Bronchial epithelial cell (primary cell): ENCODE data around the gene SHMT1. TPM values are rescaled to one million over a fixed set of nuclear protein-coding genes. Genes with fewer than 3 reads are reported as not detected.
A peak's percentile ranks its signal among the peaks of the same experiment; 100 is the strongest.
"Not testable (repeated sequence)": the region's sequence is repeated elsewhere in the genome, so short reads cannot be mapped to it uniquely, and the experiment has no call there.

Experiments used
- DNase-seq: peaks from one replicate; pipeline ENCODE4 v3.0.0-alpha.2; 2010; ENCODE audit warnings: low read depth
- FAIRE-seq: peaks from 2 replicates; lab custom pipeline; 2011; peaks lifted over from hg19 to GRCh38; lab: Jason Lieb, UNC
- H3K27me3 ChIP-seq: 2 replicates; pipeline ENCODE4 v1.5.1; 2011; ENCODE audit warnings: low read length; ENCODE audit not compliant: control insufficient read depth, insufficient read depth
- H3K36me3 ChIP-seq: 2 replicates; pipeline ENCODE4 v1.5.1; 2011; ENCODE audit warnings: low read length; ENCODE audit not compliant: control insufficient read depth, insufficient read depth
- H3K4me3 ChIP-seq: 2 replicates; pipeline ENCODE4 v1.5.1; 2011; ENCODE audit warnings: mild to moderate bottlenecking, low read depth, low read length, control low read depth
- total RNA-seq: library from RNA; depleted of rRNA; stranded (reverse); fragments of >200 nt; gene quantifications from 2 replicates; pipeline ENCODE4 v1.2.1, GENCODE V29; 2014
- TF ChIP-seq, protein P1 (sequence below): IDR thresholded peaks from 2 replicates; pipeline ENCODE4 v1.5.1; 2011; ENCODE audit warnings: mild to moderate bottlenecking, moderate library complexity, low read length, control low read depth, inconsistent platforms; ENCODE audit not compliant: insufficient read depth, severe bottlenecking

The SHMT1 gene
- 15.3 and 15.5 TPM in 2 replicates for total RNA-seq

DNA sequence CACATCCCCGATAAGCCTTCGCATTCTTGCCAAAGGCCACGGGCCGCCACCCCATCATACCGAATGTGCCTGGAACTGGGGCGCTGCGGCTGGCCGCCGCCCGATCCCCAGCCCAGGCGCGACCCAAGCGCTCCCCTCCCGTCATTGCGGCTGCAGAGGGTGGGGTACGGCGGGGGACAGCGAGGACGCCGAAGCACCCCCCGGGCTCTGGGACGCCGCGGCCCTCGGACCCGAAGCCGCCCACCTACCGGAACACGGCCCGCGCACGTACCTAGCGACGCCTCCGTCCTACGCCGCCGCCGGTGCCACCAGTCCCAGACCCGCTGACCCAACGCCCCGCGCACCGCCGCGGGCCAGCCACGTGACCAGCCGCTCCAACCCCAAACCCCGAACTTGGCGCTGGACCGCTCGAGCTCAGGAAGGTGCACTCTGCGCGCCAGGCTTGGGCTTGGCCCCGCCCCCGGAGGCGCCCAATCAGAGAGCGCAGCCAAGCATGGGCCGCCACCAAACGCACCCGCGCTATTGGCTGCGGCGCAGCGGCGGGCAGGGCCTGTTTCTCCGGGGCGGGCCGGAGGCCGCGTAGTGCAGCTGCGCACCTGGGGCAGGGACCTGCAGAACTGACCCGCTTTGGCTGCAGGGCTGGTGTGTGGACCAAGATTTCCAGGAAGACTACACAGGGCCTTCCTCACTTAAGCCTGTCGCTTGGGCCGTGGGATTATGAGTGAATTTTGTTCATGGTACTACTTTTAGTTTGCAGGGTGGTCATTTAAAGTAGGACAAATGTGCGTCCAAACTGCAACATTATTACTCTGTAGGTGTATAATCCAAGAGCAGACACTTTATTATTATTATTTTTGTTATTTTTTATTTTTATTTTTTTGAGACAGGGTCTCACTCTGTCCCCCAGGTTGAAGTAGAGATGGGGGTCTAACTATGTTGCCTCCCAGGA is at the start of gene SHMT1:
Gene SHMT1 (minus strand): TSS at position 450 of the 949 bp plus-strand sequence. CDS start 7,569 bp downstream, outside the sequence.
- no peaks in the 10 kb centered on the region for H3K36me3 ChIP-seq
- peak within 1 kb of the TSS; percentile 87 for H3K4me3 ChIP-seq
- peak; percentile 81 for DNase-seq
- no peak for FAIRE-seq
- H3K27me3 ChIP-seq = no peaks in the 10 kb centered on the region
- TF ChIP-seq, protein P1, sequence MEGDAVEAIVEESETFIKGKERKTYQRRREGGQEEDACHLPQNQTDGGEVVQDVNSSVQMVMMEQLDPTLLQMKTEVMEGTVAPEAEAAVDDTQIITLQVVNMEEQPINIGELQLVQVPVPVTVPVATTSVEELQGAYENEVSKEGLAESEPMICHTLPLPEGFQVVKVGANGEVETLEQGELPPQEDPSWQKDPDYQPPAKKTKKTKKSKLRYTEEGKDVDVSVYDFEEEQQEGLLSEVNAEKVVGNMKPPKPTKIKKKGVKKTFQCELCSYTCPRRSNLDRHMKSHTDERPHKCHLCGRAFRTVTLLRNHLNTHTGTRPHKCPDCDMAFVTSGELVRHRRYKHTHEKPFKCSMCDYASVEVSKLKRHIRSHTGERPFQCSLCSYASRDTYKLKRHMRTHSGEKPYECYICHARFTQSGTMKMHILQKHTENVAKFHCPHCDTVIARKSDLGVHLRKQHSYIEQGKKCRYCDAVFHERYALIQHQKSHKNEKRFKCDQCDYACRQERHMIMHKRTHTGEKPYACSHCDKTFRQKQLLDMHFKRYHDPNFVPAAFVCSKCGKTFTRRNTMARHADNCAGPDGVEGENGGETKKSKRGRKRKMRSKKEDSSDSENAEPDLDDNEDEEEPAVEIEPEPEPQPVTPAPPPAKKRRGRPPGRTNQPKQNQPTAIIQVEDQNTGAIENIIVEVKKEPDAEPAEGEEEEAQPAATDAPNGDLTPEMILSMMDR = no peak

DNA sequence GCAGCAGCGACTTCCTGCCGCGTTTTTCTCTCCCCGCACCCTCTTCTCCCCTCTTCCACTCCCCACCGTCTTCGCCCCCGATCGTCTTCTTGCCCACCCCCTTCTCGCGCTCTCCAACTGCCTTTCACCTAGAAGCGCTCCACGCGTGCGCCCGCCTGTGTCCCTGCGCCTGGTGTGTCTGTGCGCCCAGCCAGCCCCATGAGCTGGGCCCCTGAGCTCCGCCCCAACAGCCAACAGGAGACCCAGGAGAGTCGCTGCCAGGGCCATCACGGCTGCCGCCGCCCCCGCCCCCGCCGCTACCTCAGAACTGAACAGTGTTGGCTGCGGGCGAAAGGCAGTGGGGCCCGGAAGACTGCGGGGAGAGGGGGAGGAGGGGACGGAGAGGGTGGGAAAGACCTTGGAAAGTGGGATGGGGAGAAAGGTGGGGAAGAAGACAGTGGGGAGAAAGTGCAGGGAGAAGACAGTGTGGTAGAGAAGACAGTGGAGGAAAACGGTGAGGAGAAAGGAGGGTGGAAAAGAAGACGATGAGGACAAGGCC is 48.7 kb upstream of the SHMT1 start:
- not testable (repeated sequence) for H3K27me3 ChIP-seq, FAIRE-seq, H3K4me3 ChIP-seq

DNA sequence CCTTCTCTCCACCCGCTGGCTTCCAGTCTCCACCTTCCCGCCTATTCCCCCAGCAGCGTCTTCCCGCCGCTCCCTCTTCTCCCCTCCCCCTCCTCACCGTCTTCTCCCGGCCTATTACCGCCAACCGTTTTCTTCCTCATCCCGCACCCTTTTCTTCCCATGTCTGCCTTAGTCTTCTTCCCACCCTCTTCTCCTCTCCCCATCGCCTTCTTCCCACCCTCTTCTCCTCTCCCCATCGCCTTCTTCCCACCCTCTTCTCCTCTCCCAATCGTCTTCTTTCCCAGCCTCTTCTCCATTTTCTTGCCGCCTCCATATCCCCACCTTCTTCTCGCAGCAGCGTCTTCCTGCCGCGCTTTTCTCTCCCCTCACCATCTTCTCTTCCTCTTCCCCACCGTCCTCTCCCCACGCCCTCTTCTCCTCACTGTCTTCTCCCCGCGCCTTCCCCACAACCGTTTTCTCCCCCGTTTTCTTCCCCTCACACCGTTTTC is 48.1 kb upstream of the SHMT1 start:
- FAIRE-seq, H3K27me3 ChIP-seq, H3K36me3 ChIP-seq: not testable (repeated sequence)
- H3K4me3 ChIP-seq = peak overlapping the region; percentile 51
- peak; percentile 15 for DNase-seq

More for the DNA sequence above, 48.7 kb upstream of the SHMT1 start:
- H3K36me3 ChIP-seq, DNase-seq: not testable (repeated sequence)

DNA sequence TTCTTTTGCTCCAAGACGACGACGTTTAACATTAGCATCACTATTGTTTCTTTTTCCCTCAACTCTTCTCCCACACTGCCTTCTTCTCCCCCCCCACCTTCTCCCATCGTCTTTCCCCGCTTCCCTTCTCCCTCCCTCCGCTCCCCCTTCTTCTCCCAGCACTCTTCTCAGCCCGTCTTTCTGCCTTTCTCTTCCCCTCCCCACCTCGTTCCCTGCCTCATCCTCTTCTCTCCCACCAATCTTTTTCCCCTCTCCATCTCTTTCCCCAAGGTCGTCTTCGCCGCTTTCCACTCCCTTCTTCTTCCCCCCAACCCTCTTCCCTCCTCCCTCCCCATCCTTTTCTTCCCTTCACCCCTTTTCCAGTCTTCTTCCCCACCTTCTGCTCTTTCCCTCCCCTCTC is 47.4 kb upstream of the SHMT1 start:
- peak overlapping the region; percentile 25 for H3K4me3 ChIP-seq
- not testable (repeated sequence) for FAIRE-seq, H3K36me3 ChIP-seq, DNase-seq, H3K27me3 ChIP-seq

DNA sequence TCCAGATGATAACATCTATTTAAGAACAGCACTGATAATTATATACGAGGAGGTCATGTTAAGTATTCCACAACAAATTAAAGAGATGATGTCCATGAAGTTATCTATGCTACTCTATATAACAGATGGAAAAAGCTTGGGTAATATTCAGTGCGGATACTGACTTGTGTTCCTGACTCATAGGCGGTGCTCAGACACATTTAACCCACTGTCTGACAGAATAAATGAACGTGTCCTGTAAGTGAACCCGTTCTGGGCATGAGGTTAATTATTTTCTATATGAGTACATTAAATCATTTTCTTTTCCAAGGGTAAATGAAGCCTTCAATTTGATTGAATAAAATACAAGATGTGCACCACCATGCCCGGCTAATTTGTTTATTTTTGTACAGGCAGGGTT is 46.0 kb upstream of the SHMT1 start:
- peak; percentile 68 for DNase-seq
- not testable (repeated sequence) for H3K27me3 ChIP-seq, H3K4me3 ChIP-seq, FAIRE-seq, H3K36me3 ChIP-seq

DNA sequence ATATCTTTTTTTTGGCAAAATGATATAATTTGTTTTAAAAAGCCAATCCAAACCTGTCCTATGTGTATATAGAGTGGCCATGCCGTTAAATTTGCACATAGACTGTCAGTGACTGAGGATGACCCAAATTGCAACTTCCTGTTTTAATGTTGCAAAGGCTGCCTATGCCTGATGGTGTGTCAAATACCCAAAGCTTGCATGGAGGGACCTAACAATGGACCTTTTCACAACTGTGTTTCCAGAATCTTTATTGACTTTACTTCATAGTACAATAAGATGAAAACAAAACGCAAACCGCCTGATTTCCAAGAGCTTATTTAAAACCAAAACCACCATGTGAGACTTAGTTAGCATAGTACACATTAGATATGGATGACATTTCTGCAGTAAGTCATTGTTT is 45.6 kb upstream of the SHMT1 start:
- H3K4me3 ChIP-seq, FAIRE-seq, H3K36me3 ChIP-seq, H3K27me3 ChIP-seq, DNase-seq: not testable (repeated sequence)

DNA sequence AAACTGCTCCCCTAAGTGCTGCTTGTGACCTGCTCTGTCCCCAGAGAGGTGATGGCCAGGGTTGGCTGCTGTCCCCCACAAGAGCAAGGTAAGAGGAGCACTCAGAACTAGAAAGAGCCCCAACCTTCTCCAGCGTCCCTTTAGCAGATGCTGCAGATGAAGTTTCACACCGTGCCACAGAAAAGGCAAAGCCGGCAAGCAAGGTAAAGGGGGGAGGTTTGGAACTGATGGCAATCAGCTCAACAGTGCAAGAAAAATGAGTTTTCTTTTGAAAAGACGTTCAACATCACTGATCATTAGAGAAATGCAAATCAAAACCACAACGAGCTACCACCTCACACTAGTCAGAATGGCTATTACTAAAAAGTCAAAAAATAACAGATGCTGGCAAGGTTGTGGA is 40.3 kb upstream of the SHMT1 start:
- H3K4me3 ChIP-seq, H3K27me3 ChIP-seq, H3K36me3 ChIP-seq, DNase-seq, FAIRE-seq: not testable (repeated sequence)

DNA sequence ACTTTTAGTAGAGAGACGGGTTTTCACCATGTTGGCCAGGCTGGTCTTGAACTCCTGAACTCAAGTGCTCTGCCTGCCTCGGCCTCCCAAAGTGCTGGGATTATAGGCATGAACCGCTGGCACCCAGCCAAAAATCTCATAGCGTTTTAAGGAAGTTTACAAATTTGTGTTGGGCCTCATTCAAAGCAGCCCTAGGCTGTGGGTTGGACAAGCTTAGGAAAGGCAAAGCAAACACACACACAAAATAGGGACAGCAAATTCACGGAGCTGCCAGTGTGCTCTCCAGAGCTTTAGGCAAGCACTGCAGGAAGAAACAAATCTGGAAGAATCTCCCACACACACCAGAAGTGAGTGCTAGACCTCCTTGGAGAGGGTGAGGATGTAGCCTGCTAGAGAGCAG is 39.8 kb upstream of the SHMT1 start:
- not testable (repeated sequence) for H3K4me3 ChIP-seq, H3K27me3 ChIP-seq, DNase-seq, H3K36me3 ChIP-seq
- peak; percentile 58 for FAIRE-seq

DNA sequence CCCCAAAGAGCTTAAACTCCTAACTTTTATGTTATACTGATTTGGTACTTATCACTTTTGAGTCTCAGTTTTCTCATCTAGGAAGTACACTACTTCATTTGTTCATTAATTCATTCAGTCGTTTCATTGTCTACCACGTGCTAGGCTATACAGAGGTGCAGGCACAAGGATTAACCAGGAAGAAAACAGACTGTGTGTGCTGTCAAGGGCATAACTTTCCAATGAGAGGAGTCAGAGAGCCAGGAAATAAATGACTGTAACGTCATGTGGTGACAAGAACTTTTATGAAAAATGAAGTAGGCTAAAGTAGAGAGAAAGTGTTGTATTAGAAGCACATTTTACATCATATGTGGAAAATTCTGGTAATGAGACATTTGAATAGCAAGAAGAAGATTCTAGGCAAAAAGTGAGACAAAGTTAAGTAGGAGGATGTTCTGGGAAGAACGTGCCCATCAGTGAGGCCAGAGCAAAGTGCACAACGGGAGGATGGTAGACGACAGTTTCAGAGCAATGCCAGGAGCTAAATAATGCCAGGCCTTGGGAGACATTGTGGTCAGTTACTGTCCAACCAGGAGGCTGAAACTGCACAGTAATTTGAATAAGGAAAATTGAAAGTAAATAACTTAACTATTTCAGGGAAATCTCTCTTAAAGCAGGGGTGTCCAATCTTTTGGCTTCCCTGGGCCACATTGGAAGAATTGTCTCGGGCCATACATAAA is 38.7 kb upstream of the SHMT1 start:
- H3K36me3 ChIP-seq, H3K4me3 ChIP-seq, H3K27me3 ChIP-seq, DNase-seq: not testable (repeated sequence)
- peak; percentile 86 for FAIRE-seq

DNA sequence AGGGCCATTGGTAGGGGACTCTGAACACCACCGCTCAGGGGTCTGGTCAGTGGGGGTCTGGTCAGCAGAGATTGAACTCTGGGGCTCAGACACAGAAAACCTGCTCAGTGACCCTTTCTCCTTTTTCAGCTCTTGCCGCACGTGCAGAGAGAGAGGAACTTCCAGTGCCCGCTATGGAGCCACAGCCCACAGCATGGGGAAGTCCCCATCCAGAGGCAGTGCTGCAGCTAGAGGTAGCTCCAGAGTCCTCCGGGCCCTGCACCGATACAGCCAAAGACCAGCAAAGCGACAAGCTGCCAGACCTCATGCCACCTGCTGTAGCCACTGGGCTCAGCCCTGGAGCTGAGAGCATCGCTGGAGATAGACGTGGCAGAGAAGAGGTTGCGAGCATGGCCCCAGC is 25.4 kb upstream of the SHMT1 start:
- not testable (repeated sequence) for DNase-seq, H3K4me3 ChIP-seq, FAIRE-seq, H3K27me3 ChIP-seq, H3K36me3 ChIP-seq

DNA sequence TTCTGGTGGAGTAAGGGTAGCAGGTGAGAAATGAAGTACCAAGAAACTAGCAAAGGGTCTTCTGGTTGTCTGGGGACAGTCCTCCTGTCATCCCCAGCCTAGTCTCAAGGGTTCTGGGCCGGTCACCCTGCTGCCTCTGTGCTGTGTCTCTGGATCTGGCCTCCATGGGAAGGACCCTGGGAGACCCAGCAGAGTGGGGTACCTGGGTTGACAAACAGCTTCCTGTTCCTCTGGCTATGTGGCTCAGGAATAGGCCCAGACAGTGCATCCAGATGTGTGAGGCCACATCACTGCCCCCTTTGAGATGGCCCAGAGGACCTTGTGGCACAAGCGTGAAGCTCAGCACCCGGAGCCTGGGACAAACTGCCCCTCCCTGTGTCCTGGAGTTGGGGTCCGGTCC is 24.9 kb upstream of the SHMT1 start:
- H3K4me3 ChIP-seq, H3K27me3 ChIP-seq, FAIRE-seq, DNase-seq, H3K36me3 ChIP-seq: not testable (repeated sequence)

DNA sequence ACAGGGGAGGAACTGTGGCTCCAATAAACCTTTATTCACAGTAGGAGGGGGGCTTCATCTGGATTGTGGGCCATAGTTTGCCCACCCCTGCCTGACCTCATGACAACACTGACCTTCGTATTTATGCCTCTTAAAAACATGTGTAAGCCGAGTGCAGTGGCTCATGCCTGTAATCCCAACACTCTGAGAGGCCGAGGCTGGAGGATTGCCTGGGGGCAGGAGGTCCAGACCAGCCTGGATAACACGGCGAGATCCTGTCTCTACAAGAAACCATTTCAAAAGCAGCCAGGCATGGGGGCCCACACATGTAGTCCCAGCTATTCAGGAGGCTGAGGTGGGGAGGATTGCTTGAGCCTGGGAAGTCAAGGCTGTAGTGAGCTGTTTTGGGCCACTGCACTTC is 24.2 kb upstream of the SHMT1 start:
- not testable (repeated sequence) for H3K27me3 ChIP-seq, H3K36me3 ChIP-seq, FAIRE-seq, DNase-seq, H3K4me3 ChIP-seq

DNA sequence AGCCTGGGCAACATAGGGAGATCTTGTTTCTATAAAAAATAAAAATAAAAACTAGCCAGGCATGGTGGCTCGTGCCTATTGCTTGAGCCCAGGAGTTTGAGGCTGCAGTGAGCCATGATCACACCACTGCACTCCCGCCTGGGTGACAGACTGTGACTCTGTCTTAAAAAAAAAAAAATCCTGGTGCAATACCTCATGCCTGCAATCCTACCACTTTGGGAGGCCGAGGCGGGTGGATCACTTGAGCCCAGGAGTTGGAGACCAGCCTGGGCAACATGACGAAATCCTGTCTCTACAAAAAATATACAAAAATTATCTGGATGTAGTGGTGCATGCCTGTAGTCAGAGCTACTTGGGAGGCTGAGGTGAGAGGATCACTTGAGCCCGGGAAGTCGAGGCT is 20.9 kb upstream of the SHMT1 start:
- not testable (repeated sequence) for H3K27me3 ChIP-seq, FAIRE-seq, DNase-seq, H3K4me3 ChIP-seq, H3K36me3 ChIP-seq
